NCI-H2227 (cell line): ENCODE data around the gene SH3BGR.

Experiments used
- DNase-seq: peaks from one replicate; lab custom pipeline; 2025; ENCODE audit not compliant: unreplicated experiment; lab: John Stamatoyannopoulos, UW

The SH3BGR gene

GRCh38 chr21:39511102-39511501, 59.3 kb downstream of the SH3BGR start:
- DNase-seq, result no peak

DNA sequence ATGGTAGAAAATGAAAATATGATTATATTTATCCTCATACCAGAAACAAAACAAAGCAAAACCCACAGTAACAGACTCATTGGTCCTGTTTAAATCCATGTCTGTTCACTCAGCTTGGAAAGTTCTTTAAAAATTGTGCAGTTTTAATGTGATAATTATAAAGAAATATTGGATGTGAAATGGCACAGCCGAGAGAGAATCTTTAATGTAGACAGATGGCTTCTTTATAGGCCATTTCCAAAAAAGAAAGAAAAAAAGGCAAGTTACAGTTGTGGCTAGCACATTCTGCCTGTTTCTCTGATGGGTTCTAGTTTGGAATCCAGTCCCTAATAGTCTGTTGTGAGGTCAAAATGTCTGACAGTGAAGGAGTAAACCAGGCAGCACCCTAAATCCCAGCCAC, 62.0 kb downstream of the SH3BGR start:
- no peak for DNase-seq

DNA sequence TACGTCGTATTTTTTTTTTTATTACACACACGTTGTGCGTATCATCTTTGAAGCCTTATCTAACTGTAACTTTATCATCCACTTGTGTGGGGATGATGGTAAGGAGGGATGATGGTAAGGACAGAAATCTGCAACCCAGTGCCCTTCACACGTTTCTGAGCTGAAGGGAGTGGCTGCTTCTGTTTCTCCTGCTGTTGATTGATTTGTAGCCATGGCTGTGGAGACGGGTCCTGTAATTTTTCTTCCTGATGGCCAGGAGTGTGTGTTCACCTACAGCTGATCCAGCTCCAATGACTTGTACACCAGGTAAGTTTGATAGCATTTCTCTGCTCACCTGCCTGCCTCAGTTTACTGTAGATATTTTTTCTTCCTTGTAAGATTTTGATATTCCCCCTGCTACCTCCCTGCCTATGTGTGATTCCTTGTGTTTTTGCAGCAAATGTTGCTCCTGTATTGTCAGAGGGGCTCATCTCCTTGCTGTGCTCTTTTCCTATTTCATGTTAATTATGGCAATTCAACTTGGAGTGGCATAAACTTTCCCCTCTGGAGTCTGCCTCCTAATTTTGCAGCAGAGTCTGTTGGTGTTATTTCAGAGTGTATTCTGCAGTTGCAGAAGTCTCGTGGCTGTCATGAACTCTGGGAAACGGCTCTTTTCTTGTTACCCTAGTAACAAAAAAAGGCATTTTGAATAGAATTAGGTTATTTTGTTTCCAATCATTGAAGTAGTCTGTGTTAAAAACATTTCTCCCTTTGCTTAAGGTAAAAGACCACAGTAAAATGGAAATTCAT, 64.1 kb downstream of the SH3BGR start:
- DNase-seq, result no peak

DNA sequence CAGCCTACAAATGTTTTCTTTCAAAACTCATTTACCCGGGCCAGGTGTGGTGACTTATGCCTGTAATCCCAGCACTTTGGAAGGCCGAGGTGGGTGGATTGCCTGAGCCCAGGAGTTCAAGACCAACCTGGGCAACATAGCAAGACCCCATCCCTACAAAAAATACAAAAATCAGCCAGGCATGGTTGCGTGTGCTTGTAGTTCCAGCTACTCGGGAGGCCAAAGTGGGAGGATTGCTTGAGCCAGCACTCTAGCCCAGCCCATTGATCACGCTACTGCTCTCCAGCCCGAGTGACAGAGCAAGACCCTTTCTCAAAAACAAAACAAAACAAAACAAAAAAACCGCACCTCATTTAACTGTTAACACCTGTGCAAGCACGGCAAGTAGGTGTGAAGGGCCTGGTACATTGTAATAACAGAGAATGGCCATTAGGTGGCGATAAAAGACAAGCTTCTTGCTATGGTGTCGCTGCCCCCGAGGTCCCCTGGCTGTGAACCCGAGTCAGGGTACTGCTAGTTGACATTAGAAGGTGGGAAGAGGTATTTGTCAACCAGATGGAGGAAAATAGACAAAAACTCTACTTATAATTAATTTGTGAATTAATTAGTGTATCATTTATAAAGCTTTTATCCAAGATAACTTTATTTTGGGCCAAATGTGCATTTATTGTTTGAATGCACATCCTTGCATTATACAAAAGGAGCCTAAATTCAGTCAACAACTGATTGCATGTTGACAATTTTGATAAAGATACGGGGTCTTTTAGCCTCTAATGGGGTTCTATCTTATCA, 66.5 kb downstream of the SH3BGR start:
- DNase-seq, result peak; percentile 84

DNA sequence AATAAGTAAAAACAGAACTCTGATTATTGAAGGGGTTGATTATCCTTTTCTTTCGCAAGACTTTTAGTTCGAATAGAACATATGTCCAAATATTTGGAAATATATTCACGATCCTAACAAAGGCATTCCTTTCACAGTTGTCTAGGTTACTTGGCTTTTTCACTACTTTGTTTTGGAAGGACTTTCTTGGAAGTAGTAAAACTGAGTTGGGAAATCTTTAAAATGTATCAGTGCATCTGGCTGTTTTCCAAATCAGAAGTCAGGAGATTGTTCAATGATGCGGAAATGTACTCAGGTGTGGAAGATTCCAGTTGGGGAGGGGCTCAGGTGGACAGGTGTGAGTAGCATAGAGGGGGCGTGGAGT, 67.1 kb downstream of the SH3BGR start:
- DNase-seq, result no peak

- DNase-seq, result no peak
Measured at GRCh38 chr21:39519835-39520234, 68.1 kb downstream of the SH3BGR start.

- no peak for DNase-seq
Measured at GRCh38 chr21:39523399-39523798, 71.6 kb downstream of the SH3BGR start.

DNA sequence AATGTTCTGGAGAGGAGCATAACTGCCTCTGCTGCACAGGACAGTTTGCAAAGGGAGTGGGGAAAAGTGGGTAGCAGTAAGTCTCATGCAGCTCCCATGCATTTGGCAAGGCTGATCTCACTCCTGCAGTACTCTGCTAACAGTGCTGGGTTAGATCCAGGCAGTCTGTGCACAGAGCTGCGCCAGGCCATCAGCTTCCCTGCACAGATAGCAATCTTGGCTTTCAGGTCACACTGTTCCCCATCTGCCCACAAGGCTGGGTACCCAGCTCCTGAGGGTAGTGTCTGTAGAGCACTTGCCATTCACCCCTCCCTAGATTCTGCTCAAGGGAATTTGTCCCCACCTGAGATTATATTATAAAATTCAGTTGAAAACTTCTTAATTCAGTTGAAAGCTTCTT, 72.1 kb downstream of the SH3BGR start:
- DNase-seq, result no peak

- DNase-seq, result no peak
Measured at GRCh38 chr21:39525129-39525528, 73.4 kb downstream of the SH3BGR start.

DNA sequence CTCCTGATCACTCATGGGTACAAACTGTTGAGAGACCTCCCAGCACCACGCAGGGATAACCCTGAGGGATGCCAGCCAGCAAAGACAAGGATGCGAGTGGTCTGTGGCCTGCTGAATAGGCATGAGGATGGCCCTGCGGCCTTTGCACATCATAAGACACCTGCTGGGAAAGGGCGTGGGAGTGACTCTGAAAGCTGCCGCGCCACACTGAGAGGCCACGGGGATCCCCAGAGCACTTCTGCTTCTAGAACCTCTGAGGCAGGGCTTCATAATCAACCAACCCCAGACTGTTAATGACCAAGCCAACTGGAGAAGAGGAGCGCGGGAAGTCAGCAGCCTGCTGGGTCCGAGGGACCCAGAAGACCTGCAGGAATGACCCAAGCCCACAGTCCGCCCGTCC, 73.8 kb downstream of the SH3BGR start:
- no peak for DNase-seq

- no peak for DNase-seq
Measured at GRCh38 chr21:39527067-39527595, 75.4 kb downstream of the SH3BGR start.

GRCh38 chr21:39527664-39528381, 76.1 kb downstream of the SH3BGR start:
- DNase-seq, result no peak

- DNase-seq, result no peak
Measured at GRCh38 chr21:39529026-39529425, 77.3 kb downstream of the SH3BGR start.

- DNase-seq, result peak; percentile 56
Measured at GRCh38 chr21:39531064-39531463, 79.3 kb downstream of the SH3BGR start.

DNA sequence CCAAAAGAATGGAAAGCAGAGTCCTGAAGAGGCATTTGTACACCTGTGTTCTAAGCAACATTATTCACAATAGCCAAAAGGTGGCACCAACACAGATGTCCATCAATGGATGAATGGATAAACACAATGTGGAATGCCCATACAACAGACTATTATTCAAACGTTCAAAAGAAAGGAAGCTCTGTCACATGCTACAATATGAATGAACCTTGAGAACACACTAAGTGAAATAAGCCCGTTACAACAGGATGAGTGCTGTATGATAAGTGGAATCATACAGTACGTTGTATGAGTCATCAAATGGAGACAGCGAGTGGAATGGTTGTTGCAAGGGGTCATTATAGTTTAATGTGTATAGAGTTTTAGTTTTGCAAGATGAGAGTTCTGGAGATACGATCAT, 80.1 kb downstream of the SH3BGR start:
- DNase-seq, result peak; percentile 19

- no peak for DNase-seq
Measured at GRCh38 chr21:39533545-39534380, 82.0 kb downstream of the SH3BGR start.

DNA sequence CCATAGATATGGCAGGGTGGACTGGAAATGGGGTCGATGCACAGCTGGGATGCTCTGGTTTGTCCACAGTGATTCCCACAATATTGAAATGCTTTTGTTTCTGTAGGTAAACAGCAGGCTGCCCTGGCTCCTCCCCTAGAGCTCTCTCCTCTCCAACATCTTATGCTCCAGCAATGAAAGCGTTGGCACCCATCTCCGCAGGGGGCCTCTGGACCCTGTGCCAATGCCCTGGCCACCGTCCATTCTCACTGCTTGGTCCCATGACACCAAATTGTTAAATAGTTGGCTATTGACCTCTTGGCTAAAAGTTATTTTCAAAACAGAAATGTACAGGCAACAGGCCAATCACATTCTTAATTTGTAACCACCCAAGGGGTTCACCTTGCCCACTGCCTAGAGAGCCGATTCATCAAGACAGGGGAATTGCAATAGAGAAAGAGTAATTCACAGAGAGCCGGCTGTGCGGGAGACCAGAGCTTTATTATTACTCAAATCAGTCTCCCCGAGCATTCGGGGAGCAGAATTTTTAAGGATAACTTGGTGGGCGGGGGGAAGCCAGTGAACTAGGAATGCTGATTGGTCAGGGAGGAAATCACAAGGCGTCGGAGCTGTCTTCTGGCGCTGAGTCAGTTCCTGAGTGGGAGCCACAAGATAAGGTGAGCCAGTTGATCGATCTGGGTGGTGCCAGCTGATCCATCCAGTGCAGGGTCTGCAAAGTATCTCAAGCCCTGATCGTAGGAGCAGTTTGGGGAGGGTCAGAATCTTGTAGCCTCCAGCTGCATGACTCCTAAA, 84.1 kb downstream of the SH3BGR start:
- DNase-seq, result no peak

DNA sequence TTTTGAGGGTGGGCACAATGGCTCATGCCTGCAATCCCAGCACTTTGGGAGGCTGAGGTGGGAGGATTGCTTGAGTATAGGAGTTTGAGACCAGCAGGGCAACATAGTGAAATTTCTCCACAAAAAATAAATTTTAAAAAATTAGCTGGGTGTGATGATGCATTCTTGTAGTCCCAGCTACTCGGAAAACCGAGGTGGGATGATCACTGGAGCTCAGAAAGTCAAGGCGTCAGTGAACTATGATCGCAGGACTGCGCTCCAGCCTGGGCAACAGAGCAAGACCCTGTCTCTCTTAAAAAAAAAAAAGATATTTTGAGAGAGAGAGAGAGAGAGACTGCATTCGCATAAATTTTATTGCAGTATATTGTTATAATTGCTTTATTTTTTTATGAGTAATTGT, 85.1 kb downstream of the SH3BGR start:
- no peak for DNase-seq

- no peak for DNase-seq
Measured at GRCh38 chr21:39537571-39537970, 85.8 kb downstream of the SH3BGR start.
